Measurements from ENCODE around the gene FER1L5. TPM values are rescaled to one million over a fixed set of nuclear protein-coding genes. Genes with fewer than 3 reads are reported as not detected.

Gene FER1L5
- total RNA-seq, 1 donor, result not detected

DNA sequence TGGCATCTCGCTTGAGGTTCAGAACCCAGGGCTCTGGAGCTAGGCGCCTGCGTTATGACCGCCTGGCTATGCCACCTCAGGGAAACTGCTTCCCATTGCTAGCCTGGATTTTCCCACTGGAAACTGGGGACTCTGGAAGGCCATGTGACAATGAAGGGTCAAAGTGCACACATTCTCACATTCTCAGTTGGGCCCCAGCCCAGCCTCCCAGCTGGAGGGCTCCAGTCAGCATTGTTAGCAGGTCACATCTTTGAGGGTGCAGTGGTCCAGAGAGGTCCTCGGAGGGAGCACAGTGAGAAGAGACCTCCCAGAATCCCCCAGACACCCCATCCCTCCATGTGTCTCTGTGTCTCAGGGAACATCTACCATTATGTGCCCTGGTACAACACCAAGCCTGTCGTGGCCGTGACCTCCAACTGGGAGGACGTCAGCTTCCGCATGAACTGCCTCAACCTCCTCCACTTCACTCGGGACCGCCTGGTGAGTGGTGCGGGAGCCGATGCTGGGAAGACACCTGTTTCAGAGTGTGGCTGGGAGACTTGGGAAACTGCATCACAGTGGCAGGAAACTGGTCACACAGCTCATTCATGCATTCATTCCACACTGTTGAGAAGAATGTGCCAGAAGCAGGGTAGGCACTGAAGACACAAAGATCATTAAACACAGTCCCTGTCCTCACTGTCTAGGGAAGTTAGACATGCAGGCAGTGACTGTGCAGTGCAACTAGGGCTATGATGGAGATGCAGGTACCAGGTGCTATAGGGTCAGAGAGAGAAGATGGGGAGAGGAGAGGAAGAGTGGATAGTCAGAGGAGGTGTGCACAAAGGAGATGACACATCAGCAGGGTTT lies 41.6 kb downstream of the FER1L5 start:
- Histone ChIP-seq H3K9me3 (ENCODE audit: low read depth, low read length) (no peaks in the 10 kb centered on the region), H3K4me3 (ENCODE audit: low read length) (no peak overlapping the region), H3K4me1 (ENCODE audit: insufficient read depth, low read length) (no peaks in the 10 kb centered on the region), H3K27me3 (ENCODE audit: insufficient read depth, low read length) (no peaks in the 10 kb centered on the region)

- Histone ChIP-seq H3K27me3 (ENCODE audit: insufficient read depth, low read length) (no peaks in the 10 kb centered on the region), H3K4me3 (ENCODE audit: low read length) (no peak overlapping the region), H3K4me1 (ENCODE audit: insufficient read depth, low read length) (no peaks in the 10 kb centered on the region), H3K9me3 (ENCODE audit: low read depth, low read length) (no peaks in the 10 kb centered on the region)
Observed at GRCh38 chr2:96684883-96685576, 42.5 kb downstream of the FER1L5 start.

- Histone ChIP-seq H3K9me3 (ENCODE audit: low read depth, low read length) (no peaks in the 10 kb centered on the region), H3K4me1 (ENCODE audit: insufficient read depth, low read length) (no peaks in the 10 kb centered on the region), H3K4me3 (ENCODE audit: low read length) (no peak overlapping the region), H3K27me3 (ENCODE audit: insufficient read depth, low read length) (no peaks in the 10 kb centered on the region)
Observed at GRCh38 chr2:96685577-96686459, 43.3 kb downstream of the FER1L5 start.

DNA sequence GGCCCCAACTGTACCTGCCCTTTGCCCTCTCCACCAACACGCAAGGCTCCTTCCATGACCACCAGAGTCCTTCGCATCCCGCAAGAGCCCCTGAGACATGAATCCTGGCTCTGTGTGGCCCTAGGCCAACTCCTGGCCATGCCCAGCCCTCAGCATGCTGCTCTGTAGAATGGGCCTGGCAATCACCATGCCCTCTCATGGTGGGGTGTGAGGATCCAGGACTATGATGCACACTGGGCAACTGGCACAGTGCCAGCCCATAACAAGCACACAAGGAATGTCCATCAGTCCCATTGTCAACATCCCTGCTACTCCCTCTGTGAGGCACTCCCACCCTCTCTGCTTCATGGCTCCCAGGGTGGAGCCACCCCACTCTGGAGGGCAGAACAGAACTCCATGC lies 44.7 kb downstream of the FER1L5 start:
- Histone ChIP-seq H3K9me3 (ENCODE audit: low read depth, low read length) (no peaks in the 10 kb centered on the region), H3K4me3 (ENCODE audit: low read length) (no peak overlapping the region), H3K4me1 (ENCODE audit: insufficient read depth, low read length) (no peaks in the 10 kb centered on the region), H3K27me3 (ENCODE audit: insufficient read depth, low read length) (no peaks in the 10 kb centered on the region)

GRCh38 chr2:96687711-96688640 lies 45.4 kb downstream of the FER1L5 start:
- no peaks in the 10 kb centered on the region for H3K27me3 ChIP-seq (ENCODE audit: insufficient read depth, low read length)
- no peaks in the 10 kb centered on the region for H3K9me3 ChIP-seq (ENCODE audit: low read depth, low read length)
- no peaks in the 10 kb centered on the region for H3K4me1 ChIP-seq (ENCODE audit: insufficient read depth, low read length)
- no peak overlapping the region for H3K4me3 ChIP-seq (ENCODE audit: low read length)

DNA sequence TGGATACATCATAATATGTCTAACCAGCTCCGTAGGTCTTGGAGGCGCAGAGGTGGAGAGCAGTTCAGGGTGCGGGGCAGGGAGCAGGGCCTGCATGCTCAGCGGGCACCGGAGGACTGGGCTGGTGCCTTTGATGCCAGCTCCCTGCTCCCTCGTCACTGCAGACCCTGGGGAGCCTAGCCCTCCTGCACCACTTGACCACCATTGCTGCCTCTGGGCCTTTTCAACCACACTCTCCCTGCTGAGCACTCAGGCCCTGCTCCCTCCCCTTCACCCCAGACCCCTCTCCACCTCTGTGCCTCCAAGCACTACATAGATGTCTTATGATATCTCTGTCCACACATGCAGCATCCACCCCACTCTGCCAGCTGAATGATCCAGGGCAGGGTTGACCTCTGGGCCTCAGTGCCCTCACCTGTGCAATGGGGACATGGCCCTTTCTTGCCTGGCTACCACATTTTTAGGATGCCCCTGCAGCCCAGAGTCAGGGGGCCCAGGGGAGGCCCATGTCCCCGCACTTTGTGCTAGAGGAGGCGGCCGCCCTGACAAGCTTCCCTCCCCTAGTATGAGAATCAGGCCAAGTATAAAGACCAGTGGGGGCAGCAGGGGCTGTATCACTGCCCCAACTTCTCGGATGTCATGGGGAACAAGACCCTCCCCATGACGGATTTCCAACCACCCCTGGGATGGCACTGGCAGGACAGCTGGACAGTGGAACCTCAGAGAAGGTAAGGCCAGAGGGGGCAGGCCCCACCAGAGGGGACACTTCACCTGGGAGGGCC lies 46.3 kb downstream of the FER1L5 start:
- no peak overlapping the region for H3K4me3 ChIP-seq (ENCODE audit: low read length)
- no peaks in the 10 kb centered on the region for H3K9me3 ChIP-seq (ENCODE audit: low read depth, low read length)
- H3K4me1 ChIP-seq (ENCODE audit: insufficient read depth, low read length), result no peaks in the 10 kb centered on the region
- H3K27me3 ChIP-seq (ENCODE audit: insufficient read depth, low read length), result no peaks in the 10 kb centered on the region

DNA sequence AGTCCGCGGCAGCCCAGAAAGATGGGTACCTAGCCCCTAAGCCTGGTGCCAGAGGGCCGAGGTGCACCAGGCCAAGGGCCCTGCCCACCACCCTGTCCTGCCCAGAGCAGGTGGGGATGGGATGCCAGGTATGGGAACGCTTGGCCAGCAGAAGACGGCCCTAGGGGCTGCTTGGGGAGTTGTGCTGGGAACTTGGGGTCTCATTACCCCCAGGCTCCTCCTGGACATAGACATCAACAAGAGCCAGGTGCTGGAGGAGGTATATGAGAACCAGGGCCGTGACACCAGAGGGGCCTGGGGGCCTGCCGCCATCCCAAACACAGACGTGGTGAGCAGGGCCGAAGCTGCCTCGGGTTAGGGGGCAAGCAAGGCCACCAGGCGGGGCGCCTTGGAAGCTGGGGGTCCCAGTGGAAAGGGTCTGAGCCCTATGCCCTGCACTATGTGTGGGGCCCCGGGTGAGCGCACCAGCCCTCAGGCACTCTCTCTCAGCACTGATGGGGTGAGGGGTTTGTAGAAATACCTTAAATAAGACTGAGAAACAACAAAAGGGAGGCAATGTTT lies 46.9 kb downstream of the FER1L5 start:
- no peaks in the 10 kb centered on the region for H3K9me3 ChIP-seq (ENCODE audit: low read depth, low read length)
- H3K27me3 ChIP-seq (ENCODE audit: insufficient read depth, low read length), result no peaks in the 10 kb centered on the region
- no peak overlapping the region for H3K4me3 ChIP-seq (ENCODE audit: low read length)
- no peaks in the 10 kb centered on the region for H3K4me1 ChIP-seq (ENCODE audit: insufficient read depth, low read length)

DNA sequence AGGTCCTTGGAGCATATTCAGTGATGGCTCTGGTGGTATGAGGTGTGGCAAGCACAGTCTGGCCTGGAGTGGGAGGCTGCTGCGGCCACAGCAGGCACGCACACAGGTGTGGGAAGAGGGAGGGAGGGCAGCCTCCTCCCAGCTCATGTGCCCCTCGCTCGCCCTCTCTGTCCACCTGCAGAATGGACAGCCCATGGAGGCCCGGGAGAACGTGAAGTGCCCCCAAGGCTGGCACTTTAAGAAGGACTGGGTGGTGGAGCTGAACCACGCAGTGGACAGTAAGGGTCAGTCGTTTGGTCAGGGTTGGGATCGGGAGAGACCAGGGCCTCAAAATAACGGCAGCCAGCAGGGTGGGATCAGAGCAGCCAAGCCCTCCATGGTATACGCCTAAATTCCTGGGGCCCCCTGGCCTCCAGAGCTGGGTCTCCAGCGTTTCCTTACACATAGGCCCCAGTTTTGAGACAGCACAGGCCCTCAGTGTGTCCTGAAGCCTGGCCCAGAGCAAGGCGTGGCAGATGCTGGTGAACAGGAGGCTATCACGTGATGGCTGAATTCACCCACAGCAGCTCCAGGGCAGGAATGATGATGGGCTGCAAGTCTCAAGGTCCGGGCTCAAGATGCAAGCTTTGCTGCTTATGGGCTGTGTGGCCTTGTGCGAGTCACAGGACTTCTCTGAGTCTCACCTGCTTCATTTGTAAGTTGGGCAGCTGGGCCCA lies 47.9 kb downstream of the FER1L5 start:
- Histone ChIP-seq H3K9me3 (ENCODE audit: low read depth, low read length) (no peaks in the 10 kb centered on the region), H3K4me3 (ENCODE audit: low read length) (no peak overlapping the region), H3K4me1 (ENCODE audit: insufficient read depth, low read length) (no peaks in the 10 kb centered on the region), H3K27me3 (ENCODE audit: insufficient read depth, low read length) (no peaks in the 10 kb centered on the region)

GRCh38 chr2:96691022-96691612 lies 48.6 kb downstream of the FER1L5 start:
- no peaks in the 10 kb centered on the region for H3K4me1 ChIP-seq (ENCODE audit: insufficient read depth, low read length)
- H3K4me3 ChIP-seq (ENCODE audit: low read length), result no peak overlapping the region
- H3K9me3 ChIP-seq (ENCODE audit: low read depth, low read length), result no peaks in the 10 kb centered on the region
- no peaks in the 10 kb centered on the region for H3K27me3 ChIP-seq (ENCODE audit: insufficient read depth, low read length)

- H3K9me3 ChIP-seq (ENCODE audit: low read depth, low read length), result no peaks in the 10 kb centered on the region
Observed at GRCh38 chr2:96692094-96692971, 49.8 kb downstream of the FER1L5 start.

DNA sequence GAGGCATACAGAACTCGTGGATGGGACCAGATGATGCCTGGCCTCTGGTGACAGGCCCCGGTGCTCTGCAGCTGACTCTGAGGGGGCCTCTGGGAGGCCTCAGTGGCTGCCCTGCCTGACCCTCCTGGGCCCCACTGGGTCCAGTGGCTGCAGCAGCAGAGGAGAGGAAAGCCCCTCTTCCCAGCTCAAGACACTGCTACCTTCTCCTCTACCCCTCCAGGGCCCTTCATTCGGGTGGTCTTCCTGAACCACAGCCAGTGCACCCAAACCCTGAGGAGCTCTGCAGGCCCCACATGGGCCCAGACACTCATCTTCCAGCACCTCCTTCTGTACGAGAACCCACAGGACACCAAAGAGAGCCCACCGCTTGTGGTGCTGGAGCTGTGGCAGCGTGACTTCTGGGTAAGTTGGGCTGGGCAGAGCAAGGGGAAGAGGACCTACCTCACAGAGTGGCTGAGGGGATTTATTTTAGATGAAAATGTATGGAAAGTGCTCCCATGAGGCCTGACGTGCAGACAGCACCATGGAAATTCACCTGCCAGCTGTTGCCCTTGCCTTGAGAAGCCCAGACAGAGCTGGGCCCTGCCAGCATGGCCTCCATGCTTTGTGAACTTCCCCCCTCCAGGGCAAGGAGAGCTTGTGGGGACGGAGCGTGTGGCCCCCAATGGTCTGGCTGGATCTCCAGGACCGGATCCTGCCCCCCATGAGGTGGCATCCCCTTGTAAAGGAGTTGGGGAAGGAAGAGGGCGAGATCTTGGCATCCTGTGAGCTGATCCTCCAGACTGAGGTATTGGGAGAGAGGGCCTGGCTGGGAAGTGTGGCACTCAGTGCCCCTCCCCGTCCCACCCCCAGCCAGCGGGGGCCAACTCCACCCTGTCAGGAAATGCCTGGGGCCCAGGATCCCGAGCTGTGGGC lies 51.0 kb downstream of the FER1L5 start:
- Histone ChIP-seq H3K4me1 (ENCODE audit: insufficient read depth, low read length) (no peaks in the 10 kb centered on the region), H3K9me3 (ENCODE audit: low read depth, low read length) (no peaks in the 10 kb centered on the region), H3K27me3 (ENCODE audit: insufficient read depth, low read length) (no peaks in the 10 kb centered on the region), H3K4me3 (ENCODE audit: low read length) (no peak overlapping the region)

More at GRCh38 chr2:96692094-96692971, 49.8 kb downstream of the FER1L5 start:
- Histone ChIP-seq H3K4me3 (ENCODE audit: low read length) (no peak overlapping the region), H3K27me3 (ENCODE audit: insufficient read depth, low read length) (no peaks in the 10 kb centered on the region), H3K4me1 (ENCODE audit: insufficient read depth, low read length) (no peaks in the 10 kb centered on the region)

All from mononuclear cell (primary cell).